H1 (cell line): ENCODE results near the gene ANP32B. TPM values are rescaled to one million over a fixed set of nuclear protein-coding genes. Genes with fewer than 3 reads are reported as not detected.

Experiments used
- CTCF ChIA-PET: fragments of 300-600 bp; sonication (Branson Sonifier 250); formaldehyde crosslinking; loops from one replicate; lab custom pipeline; 2021; ENCODE audit not compliant: partially characterized antibody; lab: Charles Lee
- POLR2A ChIA-PET: fragments of 300-600 bp; sonication (Branson Sonifier 250); formaldehyde crosslinking; loops from one replicate; lab custom pipeline; 2021; ENCODE audit warnings: inconsistent platforms; ENCODE audit not compliant: partially characterized antibody; lab: Charles Lee
- DNase-seq, 2 experiments: peaks; one replicate each; pipeline versions ENCODE4 v3.0.0 to v3.0.0-alpha.2; 2010 to 2022; ENCODE audit warnings: low spot score in 2 of 2, low read depth in 1 of 2, mixed read lengths in 1 of 2
- FAIRE-seq: peaks from 2 replicates; lab custom pipeline; 2011; peaks lifted over from hg19 to GRCh38; lab: Jason Lieb, UNC
- H2AFZ ChIP-seq: 2 replicates; pipeline ENCODE4 v1.8.1; 2012; ENCODE audit warnings: low read length, inconsistent platforms
- H2AK5ac ChIP-seq: 2 replicates; pipeline ENCODE4 v1.6.1; 2013; ENCODE audit warnings: low read depth, low read length
- H2BK120ac ChIP-seq: replicated peaks from 2 replicates; pipeline ENCODE3; 2013; ENCODE audit warnings: low read depth, low read length, inconsistent platforms
- H2BK12ac ChIP-seq: 2 replicates; pipeline ENCODE4 v1.6.1; 2013; ENCODE audit warnings: low read depth, low read length
- H2BK15ac ChIP-seq: 2 replicates; pipeline ENCODE4 v1.6.1; 2013; ENCODE audit warnings: low read length
- H2BK20ac ChIP-seq: 2 replicates; pipeline ENCODE4 v1.6.1; 2013; ENCODE audit warnings: low read length
- H2BK5ac ChIP-seq: 2 replicates; pipeline ENCODE4 v1.6.1; 2013; ENCODE audit warnings: low read depth, low read length
- H3K14ac ChIP-seq: 2 replicates; pipeline ENCODE4 v1.6.1; 2013; ENCODE audit warnings: inconsistent platforms; ENCODE audit not compliant: insufficient read length
- H3K18ac ChIP-seq: 2 replicates; pipeline ENCODE4 v1.6.1; 2013; ENCODE audit warnings: low read length; ENCODE audit errors: extremely low read depth
- H3K23ac ChIP-seq: 2 replicates; pipeline ENCODE4 v1.6.1; 2013; ENCODE audit warnings: inconsistent platforms; ENCODE audit not compliant: insufficient read length
- H3K23me2 ChIP-seq: 2 replicates; pipeline ENCODE4 v1.6.1; 2013; ENCODE audit warnings: low read depth, low read length
- H3K27ac ChIP-seq: 2 replicates; pipeline ENCODE4 v1.6.1; 2011; ENCODE audit warnings: low read depth, low read length, inconsistent platforms
- H3K27me3 ChIP-seq, 4 experiments: replicated peaks in 1 of 4; 1 replicate in 1 of 4; 2 replicates in 3 of 4; pipeline versions ENCODE4 v1.6.1 to v1.8.1; 2011 to 2013; ENCODE audit warnings: low read length in 3 of 4, mild to moderate bottlenecking in 3 of 4, inconsistent platforms in 2 of 4, mixed read lengths in 2 of 4, moderate library complexity in 1 of 4; ENCODE audit not compliant: control insufficient read depth in 3 of 4, insufficient read depth in 3 of 4; ENCODE audit errors: extremely low read depth in 1 of 4
- H3K36me3 ChIP-seq, 4 experiments: 2 replicates each; pipeline versions ENCODE4 v1.6.1 to v1.8.1; 2011 to 2013; ENCODE audit warnings: mild to moderate bottlenecking in 4 of 4, low read length in 3 of 4, moderate library complexity in 2 of 4, control low read depth in 1 of 4, inconsistent platforms in 1 of 4; ENCODE audit not compliant: insufficient read depth in 4 of 4, control insufficient read depth in 2 of 4
- H3K4ac ChIP-seq: replicated peaks from 2 replicates; pipeline ENCODE3; 2013; ENCODE audit warnings: low read length, low read depth, mixed read lengths, inconsistent platforms; ENCODE audit not compliant: insufficient read length
- H3K4me1 ChIP-seq, 4 experiments: replicated peaks in 1 of 4; 1 replicate in 1 of 4; 2 replicates in 3 of 4; pipeline versions ENCODE4 v1.6.1 to v1.8.1; 2011 to 2013; ENCODE audit warnings: low read length in 3 of 4, inconsistent platforms in 2 of 4, mixed read lengths in 1 of 4; ENCODE audit not compliant: insufficient read depth in 4 of 4, control insufficient read depth in 3 of 4
- H3K4me2 ChIP-seq, 2 experiments: 2 replicates each; pipeline versions ENCODE4 v1.6.1 to v1.8.1; 2011 to 2013; ENCODE audit warnings: low read depth in 2 of 2, low read length in 2 of 2, control low read depth in 1 of 2, inconsistent platforms in 1 of 2, mild to moderate bottlenecking in 1 of 2; ENCODE audit not compliant: insufficient read depth in 1 of 2
- H3K4me3 ChIP-seq, 4 experiments: fragments of 200-600, 300-600 bp in 1 of 4; sonication (generic), shearing (Covaris generic), sonication (Bioruptor Twin) in 1 of 4; 2 replicates each; pipeline versions ENCODE4 v1.5.1 to v1.8.1; 2011 to 2016; ENCODE audit warnings: low read length in 4 of 4, low read depth in 3 of 4, control low read depth in 2 of 4, inconsistent platforms in 2 of 4, mild to moderate bottlenecking in 2 of 4, mixed read lengths in 1 of 4, moderate library complexity in 1 of 4; ENCODE audit not compliant: insufficient read depth in 2 of 4; ENCODE audit errors: extremely low read depth in 1 of 4
- H3K56ac ChIP-seq: replicated peaks from 2 replicates; pipeline ENCODE3; 2013; ENCODE audit warnings: low read depth, mild to moderate bottlenecking, mixed read lengths, low read length, inconsistent platforms; ENCODE audit not compliant: insufficient read length
- H3K79me1 ChIP-seq: 2 replicates; pipeline ENCODE4 v1.6.1; 2013; ENCODE audit warnings: low read depth, low read length, control low read depth
- H3K79me2 ChIP-seq, 2 experiments: 2 replicates each; pipeline versions ENCODE4 v1.6.1 to v1.8.1; 2012 to 2013; ENCODE audit warnings: low read length in 2 of 2, mild to moderate bottlenecking in 2 of 2, inconsistent platforms in 1 of 2; ENCODE audit not compliant: insufficient read depth in 2 of 2, control insufficient read depth in 1 of 2
- H3K9ac ChIP-seq, 4 experiments: replicated peaks in 1 of 4; 1 replicate in 1 of 4; 2 replicates in 3 of 4; pipeline versions ENCODE4 v1.6.1 to v1.8.1; 2011 to 2013; ENCODE audit warnings: low read depth in 3 of 4, low read length in 3 of 4, control low read depth in 2 of 4, mild to moderate bottlenecking in 2 of 4, moderate library complexity in 2 of 4, inconsistent platforms in 1 of 4; ENCODE audit errors: extremely low read depth in 1 of 4
- H3K9me3 ChIP-seq, 2 experiments: 2 replicates each; pipeline versions ENCODE4 v1.6.1 to v1.8.1; 2012 to 2013; ENCODE audit warnings: mild to moderate bottlenecking in 2 of 2, moderate library complexity in 2 of 2, control low read depth in 1 of 2, inconsistent platforms in 1 of 2, low read depth in 1 of 2, low read length in 1 of 2, mixed read lengths in 1 of 2; ENCODE audit not compliant: insufficient read depth in 2 of 2
- H4K20me1 ChIP-seq, 2 experiments: replicated peaks in 1 of 2; 2 replicates each; pipeline versions ENCODE3 to v1.8.1; 2011 to 2013; ENCODE audit warnings: inconsistent platforms in 2 of 2, low read length in 2 of 2, mild to moderate bottlenecking in 1 of 2; ENCODE audit not compliant: insufficient read depth in 2 of 2, control insufficient read depth in 1 of 2
- H4K5ac ChIP-seq: 2 replicates; pipeline ENCODE4 v1.6.1; 2013; ENCODE audit warnings: low read length, low read depth, mixed read lengths, inconsistent platforms; ENCODE audit not compliant: insufficient read length
- H4K8ac ChIP-seq: 2 replicates; pipeline ENCODE4 v1.8.0; 2013; ENCODE audit warnings: mild to moderate bottlenecking, moderate library complexity, low read length, inconsistent platforms; ENCODE audit not compliant: insufficient read depth; ENCODE audit errors: extremely low read depth
- H4K91ac ChIP-seq: replicated peaks from 2 replicates; pipeline ENCODE3; 2013; ENCODE audit warnings: low read length, mixed read lengths, inconsistent platforms; ENCODE audit not compliant: insufficient read length
- BCL11A ChIP-seq, 2 experiments: IDR thresholded peaks; one replicate each; pipeline ENCODE4 v1.6.1; 2011; ENCODE audit warnings: low read depth in 2 of 2, low read length in 2 of 2, mild to moderate bottlenecking in 2 of 2
- CREB1 ChIP-seq: IDR thresholded peaks from 2 replicates; pipeline ENCODE4 v1.6.1; 2012; ENCODE audit warnings: inconsistent platforms
- CTBP2 ChIP-seq: IDR thresholded peaks from 2 replicates; pipeline ENCODE4 v1.7.0; 2011; ENCODE audit warnings: borderline replicate concordance, mild to moderate bottlenecking, moderate library complexity, mixed read lengths, low read length; ENCODE audit not compliant: insufficient read depth, insufficient read length
- KDM5A ChIP-seq: fragments of 200-600 bp; IDR thresholded peaks from 2 replicates; pipeline ENCODE4 v1.7.1; 2012; ENCODE audit warnings: mild to moderate bottlenecking, low read length, inconsistent platforms, mixed read lengths
- WGBS, 2 experiments: shearing (Covaris generic) in 1 of 2; methylation state at CpG; one replicate each; pipeline versions ENCODE4 v1.1.6 to v1.1.7; 2013 to 2015; ENCODE audit warnings: low lambda C conversion rate in 2 of 2, mixed read lengths in 2 of 2, inconsistent platforms in 1 of 2, low coverage in 1 of 2, missing lambda C conversion rate in 1 of 2; ENCODE audit not compliant: insufficient replicate concordance in 2 of 2, insufficient coverage in 1 of 2, insufficient read length in 1 of 2; ENCODE audit errors: extremely low coverage in 1 of 2, missing lambda C conversion rate in 1 of 2; 5-methylcytosine and 5-hydroxymethylcytosine counted together
- polyA plus RNA-seq, 7 experiments: library from polyadenylated mRNA; depleted of rRNA in 3 of 7; stranded (reverse) in 5 of 7; unstranded in 2 of 7; fragments of >200 nt in 5 of 7; fragments of 200-250 nt in 2 of 7; gene quantifications; 1 replicate in 5 of 7; 2 replicates in 1 of 7; 4 replicates in 1 of 7; pipeline versions ENCODE4 v1.2.1 to v1.2.3, GENCODE V29; 2011 to 2013; ENCODE audit warnings: missing spikeins in 2 of 7, mixed read lengths in 2 of 7
- total RNA-seq: library from RNA; stranded (reverse); fragmentation: NEBNext Ultra II Directional; extraction: Animal tissue kit (Norgen Biotek cat#: 25700); gene quantifications from 2 replicates; pipeline ENCODE4 v1.2.1, GENCODE V29; 2021

Gene ANP32B
- total and polyA plus RNA-seq, 2 of the 8 experiments (the other 6 are each of a cell fraction or from before 2014, with no cell fraction given): 7.6 to 88.1 TPM

DNA sequence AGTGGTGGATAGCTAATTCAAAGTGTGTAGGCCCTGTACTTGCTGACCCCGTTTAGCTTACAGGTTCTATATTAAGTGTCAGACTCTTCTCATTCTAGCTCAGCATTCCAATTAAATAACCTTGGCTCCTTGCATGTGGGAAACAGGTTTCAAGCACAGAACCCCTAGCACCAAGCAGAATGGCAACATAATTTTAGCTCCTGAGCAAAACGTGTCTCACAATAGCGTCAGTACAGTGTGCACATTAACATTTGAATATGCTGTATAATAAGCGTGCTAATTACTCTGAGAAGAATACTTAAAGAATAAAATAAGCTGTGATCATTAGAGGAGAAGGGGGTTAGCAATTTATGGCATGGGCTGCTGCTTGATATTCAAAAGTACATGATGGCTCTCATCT is 21.0 kb upstream of the ANP32B start:
- no peak for TF ChIP-seq BCL11A (IDR thresholded peaks at IDR 0.05; ENCODE audit: low read depth in 2 of 2, low read length in 2 of 2)
- no peak for TF ChIP-seq KDM5A
- no peak for TF ChIP-seq CTBP2
- no peak for TF ChIP-seq CREB1
- no peak overlapping the region for H3K9ac ChIP-seq
- POLR2A ChIA-PET: interaction anchor here (0.8 kb wide), 1 partner anchor 9 kb away, joined by 3 read pairs; no protein-coding TSS in a partner anchor
- no peak overlapping the region for H4K91ac ChIP-seq
- no peak overlapping the region for H2BK5ac ChIP-seq
- H3K27ac ChIP-seq: no peak overlapping the region
- H3K4ac ChIP-seq: no peak overlapping the region
- H3K23me2 ChIP-seq: no peaks in the 10 kb centered on the region
- H3K4me2 ChIP-seq: no peak overlapping the region
- no peak overlapping the region for H2BK120ac ChIP-seq
- H4K5ac ChIP-seq: no peak overlapping the region
- H3K23ac ChIP-seq: no peak overlapping the region
- DNase-seq: no peak
- H3K18ac ChIP-seq: no peak overlapping the region
- no peak overlapping the region for H2AK5ac ChIP-seq
- H2AFZ ChIP-seq: no peak overlapping the region
- H3K9me3 ChIP-seq: no peaks in the 10 kb centered on the region
- H3K56ac ChIP-seq: no peak overlapping the region
- FAIRE-seq: no peak
- H3K79me2 ChIP-seq: no peaks in the 10 kb centered on the region
- peaks cover 0 to 3% (median 0%) of the 10 kb centered on the region in 4 experiments; a peak in 3 of 7 replicates for H3K27me3 ChIP-seq
- no peaks in the 10 kb centered on the region for H4K20me1 ChIP-seq
- no peaks in the 10 kb centered on the region for H3K36me3 ChIP-seq
- no peak overlapping the region for H2BK12ac ChIP-seq
- no peak overlapping the region for H4K8ac ChIP-seq
- CTCF ChIA-PET: interaction anchor here (0.9 to 2.0 kb wide), 2 partner anchors 9 to 60 kb away, joined by 3 to 7 read pairs; no protein-coding TSS in a partner anchor
- no peaks in the 10 kb centered on the region for H3K4me1 ChIP-seq
- no peak overlapping the region for H3K4me3 ChIP-seq
- no peak overlapping the region for H2BK20ac ChIP-seq
- 70% methylated on average over 4 of the region's 4 CpGs; no CpG with 5 or more reads in 1 of the 2 experiments for WGBS, 2 experiments
- H2BK15ac ChIP-seq: no peak overlapping the region
- no peaks in the 10 kb centered on the region for H3K79me1 ChIP-seq
- H3K14ac ChIP-seq: no peak overlapping the region
